Measurements from ENCODE around the gene SLC39A10.
"Not testable (repeated sequence)": the region's sequence is repeated elsewhere in the genome, so short reads cannot be mapped to it uniquely, and the experiment has no call there.

Gene SLC39A10

DNA sequence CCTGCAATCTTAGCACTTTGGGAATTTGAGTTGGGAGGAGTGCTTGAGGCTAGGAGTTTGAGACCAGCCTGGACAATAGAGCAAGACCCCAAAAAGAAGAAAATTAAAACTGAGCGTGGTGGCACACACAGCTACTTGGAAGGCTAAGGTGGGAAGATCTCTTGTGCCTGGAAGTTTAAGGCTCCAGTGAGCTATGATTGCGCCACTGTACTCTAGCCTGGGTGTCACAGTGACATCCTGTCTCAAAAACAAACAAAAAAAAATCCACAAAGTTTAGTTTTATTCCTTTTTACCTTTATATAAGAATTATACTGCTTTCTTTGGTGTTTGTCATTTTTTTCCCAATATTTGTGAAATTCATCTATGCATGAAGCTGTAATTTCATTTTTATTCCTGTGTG is 20.3 kb downstream of the SLC39A10 start:
- Histone ChIP-seq H3K27ac (ENCODE audit: low read depth, low read length) (no peak overlapping the region), H3K4me3 (ENCODE audit: low read depth in 1 of 2, low read length in 2 of 2) (no peak overlapping the region), H3K9ac (ENCODE audit: low read length) (no peak overlapping the region), H3K9me3 (ENCODE audit: low read length) (no peaks in the 10 kb centered on the region), H3K27me3 (ENCODE audit: control insufficient read depth in 1 of 2, insufficient read depth in 2 of 2, low read length in 2 of 2) (no peaks in the 10 kb centered on the region), H3K4me1 (ENCODE audit: insufficient read depth, low read length) (no peaks in the 10 kb centered on the region), H3K36me3 (ENCODE audit: insufficient read depth, low read length) (peaks cover 5% of the 10 kb centered on the region)

DNA sequence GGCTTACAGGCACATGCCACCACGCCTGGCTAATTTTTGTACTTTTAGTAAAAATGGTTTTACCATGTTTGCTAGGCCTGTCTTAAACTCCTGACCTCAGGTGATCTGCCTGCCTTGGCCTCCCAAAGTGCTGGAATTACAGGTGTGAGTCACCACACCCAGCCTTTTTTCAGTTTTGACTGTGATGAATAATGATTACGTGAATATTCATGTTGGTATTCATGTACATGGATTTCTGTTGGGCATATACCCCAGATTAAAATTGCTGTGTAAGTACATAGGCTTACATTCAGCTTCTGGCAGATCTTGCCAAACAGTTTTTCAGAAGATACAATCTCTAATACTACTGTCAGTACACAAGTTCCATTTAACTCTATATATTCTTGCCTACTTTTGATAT is 20.9 kb downstream of the SLC39A10 start:
- Histone ChIP-seq H3K27ac (ENCODE audit: low read depth, low read length) (no peak overlapping the region), H3K4me1 (ENCODE audit: insufficient read depth, low read length) (no peaks in the 10 kb centered on the region), H3K9ac (ENCODE audit: low read length) (no peak overlapping the region), H3K4me3 (ENCODE audit: low read depth in 1 of 2, low read length in 2 of 2) (no peak overlapping the region), H3K36me3 (ENCODE audit: insufficient read depth, low read length) (peaks cover 5% of the 10 kb centered on the region), H3K27me3 (ENCODE audit: control insufficient read depth in 1 of 2, insufficient read depth in 2 of 2, low read length in 2 of 2) (no peaks in the 10 kb centered on the region), H3K9me3 (ENCODE audit: low read length) (no peaks in the 10 kb centered on the region)

DNA sequence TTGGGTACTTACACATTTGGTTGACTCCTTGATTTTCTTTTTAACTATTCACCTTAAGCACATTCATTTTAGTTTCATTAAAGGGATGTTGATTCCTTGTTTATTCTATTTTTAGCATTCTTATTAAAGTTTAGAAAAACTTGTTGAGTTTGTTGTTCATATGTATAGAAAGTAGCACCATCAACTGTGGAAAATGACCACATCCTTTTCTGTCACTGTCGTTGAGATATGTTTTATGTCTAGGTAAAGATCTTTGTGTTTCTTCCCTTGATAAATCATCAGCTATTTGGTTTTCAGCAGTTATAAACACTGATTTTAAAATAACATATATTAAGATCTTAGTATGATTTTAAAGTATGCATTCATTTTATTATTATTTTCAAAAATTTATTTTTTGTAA is 25.1 kb downstream of the SLC39A10 start:
- no peak overlapping the region for H3K9ac ChIP-seq (ENCODE audit: low read length)
- peaks cover 5% of the 10 kb centered on the region for H3K36me3 ChIP-seq (ENCODE audit: insufficient read depth, low read length)
- no peaks in the 10 kb centered on the region for H3K4me1 ChIP-seq (ENCODE audit: insufficient read depth, low read length)
- no peak overlapping the region for H3K27ac ChIP-seq (ENCODE audit: low read depth, low read length)
- H3K4me3 ChIP-seq (ENCODE audit: low read depth in 1 of 2, low read length in 2 of 2): no peak overlapping the region
- no peaks in the 10 kb centered on the region for H3K27me3 ChIP-seq (ENCODE audit: control insufficient read depth in 1 of 2, insufficient read depth in 2 of 2, low read length in 2 of 2)
- H3K9me3 ChIP-seq (ENCODE audit: low read length): no peaks in the 10 kb centered on the region

DNA sequence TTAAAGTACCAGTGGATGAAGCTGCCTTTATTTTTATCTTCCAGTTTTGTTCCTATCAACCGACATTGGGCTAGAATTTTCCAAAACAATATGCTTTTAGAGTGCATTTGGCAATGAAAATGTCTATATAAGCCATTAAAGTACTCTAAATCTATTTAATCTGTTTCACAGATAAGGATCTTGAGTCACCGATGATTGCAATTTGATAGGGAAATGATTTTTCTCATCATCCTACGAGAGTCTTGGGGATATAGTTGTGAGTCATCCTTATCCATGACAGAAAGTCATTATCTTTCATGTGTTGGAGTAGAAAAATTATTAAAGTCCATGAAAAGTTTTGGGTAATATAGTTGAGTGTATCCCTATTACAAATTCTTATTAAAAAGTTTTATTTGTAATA is 26.1 kb downstream of the SLC39A10 start:
- Histone ChIP-seq H3K27ac (ENCODE audit: low read depth, low read length) (no peak overlapping the region), H3K4me3 (ENCODE audit: low read depth in 1 of 2, low read length in 2 of 2) (no peak overlapping the region), H3K9ac (ENCODE audit: low read length) (no peak overlapping the region), H3K36me3 (ENCODE audit: insufficient read depth, low read length) (peaks cover 5% of the 10 kb centered on the region), H3K27me3 (ENCODE audit: control insufficient read depth in 1 of 2, insufficient read depth in 2 of 2, low read length in 2 of 2) (no peaks in the 10 kb centered on the region), H3K9me3 (ENCODE audit: low read length) (no peaks in the 10 kb centered on the region), H3K4me1 (ENCODE audit: insufficient read depth, low read length) (no peaks in the 10 kb centered on the region)

DNA sequence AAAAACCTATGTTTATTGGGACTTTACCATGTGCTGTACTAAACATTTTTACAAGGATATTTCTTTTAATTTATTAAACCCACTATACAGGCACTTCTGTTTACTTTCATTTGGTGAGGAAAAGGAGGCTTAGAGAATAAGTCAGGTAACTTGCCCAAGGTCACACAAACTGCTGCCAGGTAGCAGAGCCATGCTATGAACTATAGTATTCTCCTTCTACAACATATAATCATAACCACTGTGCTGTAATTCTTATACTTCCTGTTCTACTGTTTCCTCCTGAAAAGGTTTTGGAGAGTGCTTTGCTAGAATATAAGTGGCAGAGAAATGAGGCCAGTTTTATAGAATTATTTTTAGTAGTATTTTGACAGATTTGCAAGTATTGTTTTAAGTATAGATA is 29.5 kb downstream of the SLC39A10 start:
- H3K27me3 ChIP-seq (ENCODE audit: control insufficient read depth in 1 of 2, insufficient read depth in 2 of 2, low read length in 2 of 2): no peaks in the 10 kb centered on the region
- no peak overlapping the region for H3K4me3 ChIP-seq (ENCODE audit: low read depth in 1 of 2, low read length in 2 of 2)
- no peaks in the 10 kb centered on the region for H3K36me3 ChIP-seq (ENCODE audit: insufficient read depth, low read length)
- no peak overlapping the region for H3K9ac ChIP-seq (ENCODE audit: low read length)
- no peaks in the 10 kb centered on the region for H3K4me1 ChIP-seq (ENCODE audit: insufficient read depth, low read length)
- H3K9me3 ChIP-seq (ENCODE audit: low read length): no peaks in the 10 kb centered on the region
- no peak overlapping the region for H3K27ac ChIP-seq (ENCODE audit: low read depth, low read length)

GRCh38 chr2:195687320-195688086 is 30.5 kb downstream of the SLC39A10 start:
- H3K4me1 ChIP-seq (ENCODE audit: insufficient read depth, low read length): no peaks in the 10 kb centered on the region
- H3K4me3 ChIP-seq (ENCODE audit: low read depth in 1 of 2, low read length in 2 of 2): no peak overlapping the region
- H3K27me3 ChIP-seq (ENCODE audit: control insufficient read depth in 1 of 2, insufficient read depth in 2 of 2, low read length in 2 of 2): no peaks in the 10 kb centered on the region
- H3K36me3 ChIP-seq (ENCODE audit: insufficient read depth, low read length): no peaks in the 10 kb centered on the region
- no peaks in the 10 kb centered on the region for H3K9me3 ChIP-seq (ENCODE audit: low read length)
- H3K27ac ChIP-seq (ENCODE audit: low read depth, low read length): no peak overlapping the region
- H3K9ac ChIP-seq (ENCODE audit: low read length): no peak overlapping the region

DNA sequence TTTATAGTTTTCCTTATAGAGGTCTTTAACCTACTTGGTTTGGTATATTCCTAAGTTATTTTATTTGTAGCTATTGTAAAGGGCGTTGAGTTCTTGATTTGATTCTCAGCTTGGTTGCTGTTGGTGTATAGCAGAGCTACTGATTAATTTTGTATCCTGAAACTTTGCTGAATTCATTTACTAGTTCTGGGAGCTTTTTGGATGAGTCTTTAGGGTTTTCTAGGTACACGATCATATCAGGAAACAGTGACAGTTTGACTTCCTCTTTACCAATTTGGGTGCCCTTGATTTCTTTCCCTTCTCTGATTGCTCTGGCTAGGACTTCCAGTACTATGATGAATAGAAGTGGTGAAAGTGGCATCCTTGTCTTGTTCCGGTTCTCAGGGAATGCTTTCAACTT is 35.5 kb downstream of the SLC39A10 start:
- not testable (repeated sequence) for H3K9ac ChIP-seq (ENCODE audit: low read length); H3K4me3 ChIP-seq (ENCODE audit: low read depth in 1 of 2, low read length in 2 of 2); H3K9me3 ChIP-seq (ENCODE audit: low read length); H3K4me1 ChIP-seq (ENCODE audit: insufficient read depth, low read length); H3K27me3 ChIP-seq (ENCODE audit: control insufficient read depth in 1 of 2, insufficient read depth in 2 of 2, low read length in 2 of 2); H3K27ac ChIP-seq (ENCODE audit: low read depth, low read length); H3K36me3 ChIP-seq (ENCODE audit: insufficient read depth, low read length)

DNA sequence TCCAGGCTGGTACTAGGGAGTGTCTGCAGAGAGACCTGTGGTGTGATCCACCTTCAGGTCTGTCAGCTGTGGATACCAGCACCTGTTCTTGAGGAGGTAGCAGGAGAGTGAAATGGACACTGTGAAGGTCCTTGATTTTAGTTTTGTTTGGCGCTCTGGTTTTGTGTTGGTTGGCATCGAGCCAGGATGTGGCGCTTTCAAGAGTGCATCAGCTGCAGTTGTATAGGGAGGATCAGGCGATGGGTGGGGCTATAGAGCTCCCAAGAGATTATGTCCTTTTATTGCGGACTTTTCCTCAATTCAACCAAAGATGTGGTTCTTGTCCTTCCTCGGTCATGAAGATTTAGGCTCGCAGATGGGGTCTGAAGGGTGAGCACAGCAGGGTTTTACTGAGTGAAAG is 37.5 kb downstream of the SLC39A10 start:
- no peaks in the 10 kb centered on the region for H3K36me3 ChIP-seq (ENCODE audit: insufficient read depth, low read length)
- H3K27me3 ChIP-seq (ENCODE audit: control insufficient read depth in 1 of 2, insufficient read depth in 2 of 2, low read length in 2 of 2): no peaks in the 10 kb centered on the region
- no peak overlapping the region for H3K27ac ChIP-seq (ENCODE audit: low read depth, low read length)
- no peak overlapping the region for H3K4me3 ChIP-seq (ENCODE audit: low read depth in 1 of 2, low read length in 2 of 2)
- no peaks in the 10 kb centered on the region for H3K9me3 ChIP-seq (ENCODE audit: low read length)
- H3K9ac ChIP-seq (ENCODE audit: low read length): no peak overlapping the region
- no peaks in the 10 kb centered on the region for H3K4me1 ChIP-seq (ENCODE audit: insufficient read depth, low read length)

DNA sequence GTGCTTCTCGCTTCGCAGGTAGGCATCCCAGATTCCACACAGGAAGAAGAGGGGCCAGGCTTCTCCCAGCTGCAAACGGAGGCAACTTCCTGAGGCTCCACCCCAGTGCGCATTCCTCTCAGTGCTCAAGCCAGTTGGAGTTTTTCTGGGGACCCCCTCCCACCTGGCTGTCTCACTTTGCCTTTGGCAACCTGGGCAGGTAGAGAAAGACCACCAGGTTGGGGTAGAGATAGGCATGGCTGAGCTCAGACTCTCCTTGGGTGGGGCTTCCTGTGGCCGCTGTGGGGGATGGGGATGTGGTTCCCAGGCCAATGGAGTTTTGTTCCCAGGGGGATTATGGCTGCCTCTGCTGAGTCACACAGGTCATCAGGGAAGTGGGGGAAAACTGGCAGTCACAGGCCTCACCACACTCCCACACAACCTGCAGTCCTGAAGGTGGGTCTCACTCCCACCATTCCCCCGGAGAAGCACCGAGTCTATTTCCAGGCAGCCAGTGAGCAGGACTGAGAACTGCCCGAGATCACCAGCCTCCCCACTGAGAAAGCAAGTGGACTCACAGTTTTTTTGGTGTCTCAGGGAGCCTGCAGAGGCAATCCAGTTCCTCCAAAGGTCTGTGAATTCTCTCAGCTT is 38.1 kb downstream of the SLC39A10 start:
- Histone ChIP-seq H3K27ac (ENCODE audit: low read depth, low read length) (no peak overlapping the region), H3K4me1 (ENCODE audit: insufficient read depth, low read length) (no peaks in the 10 kb centered on the region), H3K9me3 (ENCODE audit: low read length) (no peaks in the 10 kb centered on the region), H3K9ac (ENCODE audit: low read length) (no peak overlapping the region), H3K27me3 (ENCODE audit: control insufficient read depth in 1 of 2, insufficient read depth in 2 of 2, low read length in 2 of 2) (no peaks in the 10 kb centered on the region), H3K4me3 (ENCODE audit: low read depth in 1 of 2, low read length in 2 of 2) (no peak overlapping the region), H3K36me3 (ENCODE audit: insufficient read depth, low read length) (no peaks in the 10 kb centered on the region)

DNA sequence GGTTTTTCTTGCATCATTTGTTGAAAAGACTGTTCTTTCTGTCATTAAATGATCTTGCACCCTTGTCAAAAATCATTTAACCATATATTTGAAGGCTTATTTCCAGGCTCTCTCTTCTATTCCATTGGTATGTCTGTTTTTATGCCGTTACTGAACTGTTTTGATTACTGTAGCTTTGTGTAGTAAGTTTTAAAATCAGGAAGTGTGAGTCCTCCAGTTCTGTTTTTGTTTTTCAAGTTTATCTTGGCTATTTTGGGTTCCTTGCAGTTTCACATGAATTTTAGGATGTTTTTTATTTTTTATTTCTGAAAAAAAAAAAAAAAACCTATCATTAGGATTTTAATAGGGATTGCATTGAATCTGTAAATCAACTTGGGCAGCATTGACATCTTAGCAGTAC is 39.0 kb downstream of the SLC39A10 start:
- no peak overlapping the region for H3K9ac ChIP-seq (ENCODE audit: low read length)
- no peaks in the 10 kb centered on the region for H3K4me1 ChIP-seq (ENCODE audit: insufficient read depth, low read length)
- no peak overlapping the region for H3K27ac ChIP-seq (ENCODE audit: low read depth, low read length)
- H3K36me3 ChIP-seq (ENCODE audit: insufficient read depth, low read length): no peaks in the 10 kb centered on the region
- no peaks in the 10 kb centered on the region for H3K27me3 ChIP-seq (ENCODE audit: control insufficient read depth in 1 of 2, insufficient read depth in 2 of 2, low read length in 2 of 2)
- H3K9me3 ChIP-seq (ENCODE audit: low read length): peaks cover 5% of the 10 kb centered on the region
- H3K4me3 ChIP-seq (ENCODE audit: low read depth in 1 of 2, low read length in 2 of 2): no peak overlapping the region

GRCh38 chr2:195697681-195698220 is 40.7 kb downstream of the SLC39A10 start:
- Histone ChIP-seq H3K9ac (ENCODE audit: low read length) (no peak overlapping the region), H3K27me3 (ENCODE audit: control insufficient read depth in 1 of 2, insufficient read depth in 2 of 2, low read length in 2 of 2) (no peaks in the 10 kb centered on the region), H3K4me3 (ENCODE audit: low read depth in 1 of 2, low read length in 2 of 2) (no peak overlapping the region), H3K9me3 (ENCODE audit: low read length) (peaks cover 5% of the 10 kb centered on the region), H3K27ac (ENCODE audit: low read depth, low read length) (no peak overlapping the region), H3K36me3 (ENCODE audit: insufficient read depth, low read length) (no peaks in the 10 kb centered on the region), H3K4me1 (ENCODE audit: insufficient read depth, low read length) (no peaks in the 10 kb centered on the region)

- Histone ChIP-seq H3K27me3 (ENCODE audit: control insufficient read depth in 1 of 2, insufficient read depth in 2 of 2, low read length in 2 of 2) (no peaks in the 10 kb centered on the region), H3K4me1 (ENCODE audit: insufficient read depth, low read length) (no peaks in the 10 kb centered on the region), H3K36me3 (ENCODE audit: insufficient read depth, low read length) (no peaks in the 10 kb centered on the region), H3K4me3 (ENCODE audit: low read depth in 1 of 2, low read length in 2 of 2) (no peak overlapping the region), H3K27ac (ENCODE audit: low read depth, low read length) (no peak overlapping the region), H3K9me3 (ENCODE audit: low read length) (peaks cover 5% of the 10 kb centered on the region), H3K9ac (ENCODE audit: low read length) (no peak overlapping the region)
Measured at GRCh38 chr2:195700480-195700879, 43.5 kb downstream of the SLC39A10 start.

Data from muscle layer of colon (tissue), 2 donors.